Stomach (tissue), 9 donors: ENCODE results near the gene IGSF1. TPM values are rescaled to one million over a fixed set of nuclear protein-coding genes. Genes with fewer than 3 reads are reported as not detected.

Experiments
- DNase-seq, 2 donors: peaks; one replicate each; pipeline versions ENCODE4 v3.0.0 to v3.0.0-alpha.2; 2013 to 2019
- H3K27ac ChIP-seq, 5 donors: fragments of 200-600 bp in 4 of 5; sonication (generic) in 4 of 5; one replicate each; pipeline ENCODE4 v1.5.1; 2013 to 2019; ENCODE audit warnings: mild to moderate bottlenecking in 1 of 5, moderate library complexity in 1 of 5
- H3K27me3 ChIP-seq, 3 donors: fragments of 200-600 bp; sonication (generic); one replicate each; pipeline ENCODE4 v1.5.1; 2017 to 2019; ENCODE audit warnings: mixed run types in 1 of 3
- H3K36me3 ChIP-seq, 4 donors: fragments of 200-600 bp; sonication (generic); 1 replicate in 3 of 4; 2 replicates in 1 of 4; pipeline ENCODE4 v1.5.1; 2016 to 2019
- H3K4me1 ChIP-seq, 4 donors: fragments of 200-600 bp; sonication (generic); one replicate each; pipeline ENCODE4 v1.5.1; 2016 to 2019
- H3K4me3 ChIP-seq, 4 donors: fragments of 200-600 bp; sonication (generic) in 3 of 4; one replicate each; pipeline ENCODE4 v1.5.1; 2016 to 2019; ENCODE audit warnings: mild to moderate bottlenecking in 1 of 4
- H3K9me3 ChIP-seq, 4 donors: fragments of 200-600 bp; sonication (generic); one replicate each; pipeline ENCODE4 v1.5.1; 2016 to 2019
- EP300 ChIP-seq: sonication (generic); formaldehyde crosslinking; IDR thresholded peaks from one replicate; pipeline ENCODE4 v1.6.1; 2017; ENCODE audit warnings: antibody characterized with exemption
- POLR2A ChIP-seq, 4 donors: fragments of 450-650 bp; IDR thresholded peaks; one replicate each; pipeline ENCODE4 v1.6.1; 2016; ENCODE audit warnings: antibody characterized with exemption in 4 of 4, control low read depth in 2 of 4, mild to moderate bottlenecking in 1 of 4, moderate library complexity in 1 of 4
- POLR2AphosphoS5 ChIP-seq, 3 donors: sonication (generic); formaldehyde crosslinking; IDR thresholded peaks; one replicate each; pipeline ENCODE4 v1.6.1; 2016; ENCODE audit warnings: antibody characterized with exemption in 3 of 3
- WGBS, 5 donors: extraction: QIAGEN DNeasy Blood & Tissue Kit in 3 of 5; methylation state at CpG; one replicate each; pipeline versions ENCODE4 v1.1.5 to v1.1.7; 2013 to 2018; 5-methylcytosine and 5-hydroxymethylcytosine counted together
- intact Hi-C: fragments of 100-400 bp; cut with DNase I; formaldehyde crosslinking; loops from one replicate; pipeline ENCODE4 v1.15.1; 2023; ENCODE audit warnings: low total_unique reads
- polyA plus RNA-seq, 3 donors: library from polyadenylated mRNA; stranded (reverse); fragments of 200-250 nt; gene quantifications; one replicate each; pipeline ENCODE4 v1.2.3, GENCODE V29; 2013
- total RNA-seq, 5 donors: library from RNA; depleted of rRNA; stranded (reverse); fragments of >200 nt; gene quantifications; one replicate each; pipeline versions ENCODE4 v1.1.0 to v1.2.3, GENCODE V29; 2014 to 2016
- TF ChIP-seq, protein P1 (sequence below), 7 experiments: fragments of 450-650 bp in 4 of 7; fragments of 200-600 bp in 3 of 7; sonication (generic) in 3 of 7; IDR thresholded peaks; one replicate each; pipeline ENCODE4 v1.5.1; 2016 to 2019; ENCODE audit warnings: antibody characterized with exemption in 7 of 7, control low read depth in 2 of 7, mild to moderate bottlenecking in 1 of 7
- donor health status: healthy with polysubstance abuse.
- donor health status: Bipolar disorder and iron deficiency.
- donor health status: healthy.

The IGSF1 gene
- total and polyA plus RNA-seq, 8 donors: 0.15 to 1.7 (median 0.38) TPM; not detected in 5

DNA sequence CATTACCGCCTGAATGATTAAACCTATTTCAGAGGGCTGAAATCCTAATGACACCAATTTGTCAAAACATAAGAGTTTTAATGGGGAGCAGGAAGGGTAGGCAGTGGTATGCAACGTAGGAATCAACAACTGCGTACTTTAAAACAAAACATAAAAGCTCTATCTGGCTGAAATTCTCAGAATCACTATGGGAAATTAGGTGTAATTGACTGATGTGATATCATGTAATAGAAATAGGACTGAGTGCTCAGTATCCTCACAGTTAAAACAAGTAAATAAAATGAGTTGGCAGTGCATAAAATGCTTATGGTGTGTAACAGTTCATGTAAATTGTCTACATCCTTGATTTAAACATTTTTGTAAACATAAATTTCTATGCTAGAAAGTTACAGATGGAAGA lies 13.6 kb upstream of the IGSF1 start:
- DNase-seq: no peak
- Histone ChIP-seq H3K27ac (no peak overlapping the region), H3K4me3 (no peak overlapping the region), H3K4me1 (no peaks in the 10 kb centered on the region), H3K9me3 (no peaks in the 10 kb centered on the region), H3K27me3 (peaks cover 0 to 19% (median 0%) of the 10 kb centered on the region in 3 donors), H3K36me3 (no peaks in the 10 kb centered on the region)
- TF ChIP-seq POLR2AphosphoS5 (IDR thresholded peaks at IDR 0.05) (no peak), POLR2A (IDR thresholded peaks at IDR 0.05) (no peak), EP300 (no peak)
- TF ChIP-seq, protein P1, sequence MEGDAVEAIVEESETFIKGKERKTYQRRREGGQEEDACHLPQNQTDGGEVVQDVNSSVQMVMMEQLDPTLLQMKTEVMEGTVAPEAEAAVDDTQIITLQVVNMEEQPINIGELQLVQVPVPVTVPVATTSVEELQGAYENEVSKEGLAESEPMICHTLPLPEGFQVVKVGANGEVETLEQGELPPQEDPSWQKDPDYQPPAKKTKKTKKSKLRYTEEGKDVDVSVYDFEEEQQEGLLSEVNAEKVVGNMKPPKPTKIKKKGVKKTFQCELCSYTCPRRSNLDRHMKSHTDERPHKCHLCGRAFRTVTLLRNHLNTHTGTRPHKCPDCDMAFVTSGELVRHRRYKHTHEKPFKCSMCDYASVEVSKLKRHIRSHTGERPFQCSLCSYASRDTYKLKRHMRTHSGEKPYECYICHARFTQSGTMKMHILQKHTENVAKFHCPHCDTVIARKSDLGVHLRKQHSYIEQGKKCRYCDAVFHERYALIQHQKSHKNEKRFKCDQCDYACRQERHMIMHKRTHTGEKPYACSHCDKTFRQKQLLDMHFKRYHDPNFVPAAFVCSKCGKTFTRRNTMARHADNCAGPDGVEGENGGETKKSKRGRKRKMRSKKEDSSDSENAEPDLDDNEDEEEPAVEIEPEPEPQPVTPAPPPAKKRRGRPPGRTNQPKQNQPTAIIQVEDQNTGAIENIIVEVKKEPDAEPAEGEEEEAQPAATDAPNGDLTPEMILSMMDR (IDR thresholded peaks at IDR 0.05): no peak
- 61 to 77% (median 68%) methylated on average over 3 of the region's 3 CpGs for WGBS, 5 donors
- intact Hi-C loops: no loop called here

DNA sequence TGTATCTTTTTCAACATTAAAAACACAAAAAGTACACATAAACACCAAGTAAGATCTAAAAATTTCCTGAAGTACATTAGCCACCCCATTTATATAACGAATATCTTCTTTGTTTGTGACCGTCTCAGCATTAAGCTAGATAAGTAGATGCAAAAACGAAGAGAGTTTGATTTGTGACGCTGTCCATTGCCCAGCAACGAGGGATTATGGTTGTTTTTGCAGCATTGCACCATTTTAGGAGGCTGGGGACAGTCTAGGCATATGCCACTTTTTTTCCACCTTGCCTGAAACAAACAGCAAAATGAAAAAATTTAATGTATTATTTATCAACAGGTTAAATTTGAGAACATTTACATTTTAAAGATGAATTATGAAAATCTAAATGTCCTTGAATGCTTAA lies 12.0 kb upstream of the IGSF1 start:
- Histone ChIP-seq H3K9me3 (no peaks in the 10 kb centered on the region), H3K4me3 (no peak overlapping the region), H3K4me1 (no peaks in the 10 kb centered on the region), H3K36me3 (no peaks in the 10 kb centered on the region), H3K27ac (no peak overlapping the region), H3K27me3 (peaks cover 0 to 19% (median 4%) of the 10 kb centered on the region in 3 donors)
- intact Hi-C loops: no loop called here
- 42 to 68% (median 53%) methylated on average over 5 of the region's 5 CpGs for WGBS, 5 donors
- DNase-seq: no peak
- no peak for TF ChIP-seq POLR2A (IDR thresholded peaks at IDR 0.05)
- no peak for TF ChIP-seq POLR2AphosphoS5 (IDR thresholded peaks at IDR 0.05)
- TF ChIP-seq, protein P1 (IDR thresholded peaks at IDR 0.05): no peak
- TF ChIP-seq EP300: no peak

DNA sequence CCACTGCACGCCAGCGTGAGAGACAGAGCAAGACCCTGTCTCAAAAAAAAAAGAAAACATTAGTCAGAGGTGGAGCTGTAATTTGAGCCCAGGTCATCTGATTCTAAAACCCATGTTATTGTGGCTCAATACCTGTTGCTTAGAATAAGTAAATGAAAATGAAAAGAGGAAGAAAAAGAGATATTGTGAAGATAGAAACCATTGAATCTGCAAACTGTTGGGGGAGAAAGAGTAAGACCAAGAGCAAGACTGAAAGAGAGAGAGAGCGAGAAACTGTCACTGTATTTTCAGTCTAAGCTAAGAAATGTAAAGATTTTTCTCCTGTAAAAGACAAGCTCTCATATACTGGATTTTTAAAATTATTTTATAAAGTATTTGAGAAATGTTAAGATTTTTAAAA lies 9.7 kb upstream of the IGSF1 start:
- DNase-seq: no peak
- Histone ChIP-seq H3K9me3 (no peaks in the 10 kb centered on the region), H3K4me1 (no peaks in the 10 kb centered on the region), H3K27ac (no peak overlapping the region), H3K4me3 (no peak overlapping the region), H3K27me3 (peaks cover 0 to 15% (median 4%) of the 10 kb centered on the region in 3 donors), H3K36me3 (no peaks in the 10 kb centered on the region)
- WGBS, 5 donors: 56 to 73% (median 68%) methylated on average over 3 of the region's 3 CpGs
- TF ChIP-seq EP300 (no peak), POLR2AphosphoS5 (IDR thresholded peaks at IDR 0.05) (no peak), POLR2A (IDR thresholded peaks at IDR 0.05) (no peak)
- TF ChIP-seq, protein P1 (IDR thresholded peaks at IDR 0.05): no peak
- intact Hi-C loops: no loop called here

DNA sequence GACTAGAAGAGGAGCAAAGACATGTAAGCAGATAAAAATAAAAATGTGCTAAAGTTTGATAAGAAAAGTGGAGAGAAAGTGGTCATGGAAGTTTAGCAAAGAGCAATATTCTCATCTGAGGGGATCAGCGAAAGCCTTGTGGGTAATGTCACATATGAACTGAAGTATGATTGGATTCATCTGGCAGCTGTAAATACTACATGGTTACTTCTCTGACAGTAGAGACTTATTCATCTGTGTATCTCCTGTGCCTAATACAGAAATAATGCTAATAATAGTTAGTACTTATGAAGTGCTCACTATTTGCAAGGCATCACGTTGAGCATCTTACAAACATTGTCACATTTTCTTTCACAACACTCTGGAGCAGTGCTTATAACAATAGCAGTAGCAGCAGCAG lies 8.9 kb upstream of the IGSF1 start:
- Histone ChIP-seq H3K36me3 (no peaks in the 10 kb centered on the region), H3K27ac (no peak overlapping the region), H3K27me3 (peaks cover 0 to 15% (median 4%) of the 10 kb centered on the region in 3 donors), H3K9me3 (no peaks in the 10 kb centered on the region), H3K4me1 (no peaks in the 10 kb centered on the region), H3K4me3 (no peak overlapping the region)
- 59 to 70% (median 60%) methylated on average over 2 of the region's 2 CpGs for WGBS, 5 donors
- TF ChIP-seq POLR2A (IDR thresholded peaks at IDR 0.05) (no peak), EP300 (no peak), POLR2AphosphoS5 (IDR thresholded peaks at IDR 0.05) (no peak)
- TF ChIP-seq, protein P1 (IDR thresholded peaks at IDR 0.05): no peak
- no peak for DNase-seq
- intact Hi-C loops: no loop called here
